GM12878 (cell line): ENCODE measurements around the gene RBM26. TPM values are rescaled to one million over a fixed set of nuclear protein-coding genes. Genes with fewer than 3 reads are reported as not detected.

ENCODE experiments used
- ATAC-seq: fragments of 200-7000 bp; cut with Tn5 transposase; 3 replicates; pipeline ENCODE4 v1.9.1; 2020; ENCODE audit warnings: mild to moderate bottlenecking, moderate library complexity
- BruUV-seq: library from RNA; stranded (reverse); fragments of 400-500 nt; replicated peaks from 2 replicates; lab custom pipeline; 2021; lab: Mats Ljungman, UMichigan
- CTCF ChIA-PET: fragments of 300-600 bp; sonication (Branson Sonifier 250); formaldehyde crosslinking; extraction: SDS; loops from one replicate; lab custom pipeline; 2021; ENCODE audit warnings: inconsistent platforms; lab: Yijun Ruan, JAX
- POLR2A ChIA-PET: fragments of 350-600 bp; formaldehyde crosslinking; extraction: SDS; loops from one replicate; lab custom pipeline; 2021; ENCODE audit warnings: inconsistent platforms; lab: Charles Lee
- RAD21 ChIA-PET: fragments of 300-600 bp; sonication (Branson Sonifier 250); formaldehyde crosslinking; loops from one replicate; lab custom pipeline; 2023; ENCODE audit warnings: antibody characterized with exemption; ENCODE audit not compliant: unreplicated experiment; lab: Charles Lee
- SMC1A ChIA-PET: fragments of 300-600 bp; sonication (Branson Sonifier 250); formaldehyde crosslinking; loops from one replicate; lab custom pipeline; 2023; ENCODE audit not compliant: unreplicated experiment, uncharacterized antibody; lab: Charles Lee
- DNase-seq: peaks from one replicate; pipeline ENCODE4 v3.0.0-alpha.2; 2011; ENCODE audit warnings: low read depth, low spot score
- FAIRE-seq: peaks from 3 replicates; lab custom pipeline; 2011; peaks lifted over from hg19 to GRCh38; lab: Jason Lieb, UNC
- H2AFZ ChIP-seq: 2 replicates; pipeline ENCODE4 v1.6.0; 2011; ENCODE audit warnings: low read depth, low read length, control low read depth; ENCODE audit not compliant: control insufficient read depth
- H3K27ac ChIP-seq: 2 replicates; pipeline ENCODE4 v1.5.1; 2011; ENCODE audit warnings: control low read depth; ENCODE audit not compliant: control insufficient read depth, insufficient read depth
- H3K27me3 ChIP-seq, 2 experiments: replicated peaks in 1 of 2; 2 replicates each; pipeline versions ENCODE4 v1.6.0 to v1.6.1; 2011; ENCODE audit warnings: low read length in 1 of 2; ENCODE audit not compliant: control insufficient read depth in 2 of 2, insufficient read depth in 2 of 2
- H3K36me3 ChIP-seq, 2 experiments: 2 replicates each; pipeline ENCODE4 v1.5.1; 2011; ENCODE audit warnings: low read length in 1 of 2; ENCODE audit not compliant: control insufficient read depth in 2 of 2, insufficient read depth in 2 of 2
- H3K4me1 ChIP-seq: 2 replicates; pipeline ENCODE4 v1.6.1; 2011; ENCODE audit warnings: mild to moderate bottlenecking, low read length, moderate library complexity, mixed read lengths; ENCODE audit not compliant: control insufficient read depth, insufficient read depth
- H3K4me2 ChIP-seq: 2 replicates; pipeline ENCODE4 v1.6.0; 2011; ENCODE audit warnings: control low read depth; ENCODE audit not compliant: control insufficient read depth, insufficient read depth
- H3K4me3 ChIP-seq: fragments of 200-600 bp; sonication (generic); 2 replicates; pipeline ENCODE4 v1.5.1; 2016
- H3K79me2 ChIP-seq: 2 replicates; pipeline ENCODE4 v1.6.0; 2011; ENCODE audit warnings: low read length; ENCODE audit not compliant: control insufficient read depth, insufficient read depth
- H3K9ac ChIP-seq: 2 replicates; pipeline ENCODE4 v1.8.0; 2011; ENCODE audit warnings: low read length, control low read depth, mixed read lengths; ENCODE audit not compliant: control insufficient read depth, insufficient read depth
- H3K9me3 ChIP-seq: replicated peaks from 3 replicates; pipeline ENCODE4 v1.5.1; 2011; ENCODE audit warnings: mild to moderate bottlenecking, low read length; ENCODE audit not compliant: control insufficient read depth, insufficient read depth
- H4K20me1 ChIP-seq: 2 replicates; pipeline ENCODE4 v1.6.0; 2011; ENCODE audit not compliant: control insufficient read depth, insufficient read depth
- EED ChIP-seq: sonication (generic); IDR thresholded peaks from 2 replicates; pipeline ENCODE4 v1.6.1; 2016; ENCODE audit warnings: antibody characterized with exemption, low read depth
- GABPA ChIP-seq: IDR thresholded peaks from 2 replicates; pipeline ENCODE4 v1.6.1; 2014; ENCODE audit warnings: antibody characterized with exemption, low read depth, mild to moderate bottlenecking, inconsistent platforms
- JUND ChIP-seq: IDR thresholded peaks from 2 replicates; pipeline ENCODE4 v1.6.1; 2012; ENCODE audit warnings: low read depth, mild to moderate bottlenecking, low read length, improper control_type of control experiment, moderate library complexity
- MYB ChIP-seq: fragments of 150-350 bp; IDR thresholded peaks from 2 replicates; pipeline ENCODE4 v1.6.1; 2014; ENCODE audit warnings: mild to moderate bottlenecking, low read depth, low read length, borderline replicate concordance
- NFYA ChIP-seq: IDR thresholded peaks from 2 replicates; pipeline ENCODE4 v1.6.1; 2011; ENCODE audit warnings: low read depth, mild to moderate bottlenecking, low read length, improper control_type of control experiment, borderline replicate concordance
- PML ChIP-seq: IDR thresholded peaks from 2 replicates; pipeline ENCODE4 v1.6.1; 2012; ENCODE audit warnings: low read length, inconsistent platforms
- TARDBP ChIP-seq: IDR thresholded peaks from 2 replicates; pipeline ENCODE4 v1.6.1; 2016; ENCODE audit warnings: borderline replicate concordance
- TBL1XR1 ChIP-seq: IDR thresholded peaks from 2 replicates; pipeline ENCODE4 v1.6.1; 2012; ENCODE audit warnings: low read depth, low read length, improper control_type of control experiment
- ZNF207 ChIP-seq: fragments of 450-650 bp; IDR thresholded peaks from 2 replicates; pipeline ENCODE4 v1.6.1; 2014; ENCODE audit warnings: antibody characterized with exemption, mild to moderate bottlenecking, borderline replicate concordance
- WGBS: methylation state at CpG from one replicate; pipeline ENCODE4 v1.1.6; 2016; ENCODE audit warnings: low lambda C conversion rate; ENCODE audit not compliant: insufficient replicate concordance, insufficient coverage; ENCODE audit errors: missing lambda C conversion rate; 5-methylcytosine and 5-hydroxymethylcytosine counted together
- in situ Hi-C: fragments of 300-500 bp; cut with MboI; formaldehyde crosslinking; loops from 9 replicates; pipeline ENCODE4 v1.14.3; 2018; ENCODE audit warnings: mixed read lengths
- intact Hi-C: fragments of 100-400 bp; cut with micrococcal nuclease; formaldehyde crosslinking; loops from one replicate; pipeline ENCODE4 v1.14.2; 2022; ENCODE audit not compliant: unreplicated experiment
- polyA plus RNA-seq, 11 experiments: library from polyadenylated mRNA; depleted of rRNA in 4 of 11; unstranded in 6 of 11; stranded (reverse) in 5 of 11; fragments of >200 nt; fragmentation: Nextera tagmentation in 4 of 11; fragmentation: Illumina TruSeq in 1 of 11; extraction: Ambion mirVana in 4 of 11; extraction: Trizol in 1 of 11; gene quantifications; 1 replicate in 1 of 11; 2 replicates in 10 of 11; pipeline versions ENCODE4 v1.2.1 to v1.2.3, GENCODE V29; 2011 to 2016; ENCODE audit warnings: inconsistent platforms in 2 of 11, missing spikeins in 2 of 11, low read depth in 1 of 11
- total RNA-seq, 4 experiments: library from RNA; depleted of rRNA in 3 of 4; stranded (reverse); fragments of >200 nt in 3 of 4; fragmentation: Illumina TruSeq in 1 of 4; extraction: Trizol in 1 of 4; gene quantifications; 2 replicates each; pipeline versions ENCODE4 v1.2.1 to v1.2.3, GENCODE V29; 2013 to 2021
- TF ChIP-seq, protein P1 (sequence below): IDR thresholded peaks from 2 replicates; pipeline ENCODE4 v1.6.1; 2012; ENCODE audit warnings: mild to moderate bottlenecking, low read depth, low read length
- TF ChIP-seq, protein P2 (sequence below): IDR thresholded peaks from 2 replicates; pipeline ENCODE4 v1.6.1; 2011; ENCODE audit warnings: borderline replicate concordance, low read depth, mild to moderate bottlenecking, moderate library complexity, mixed read lengths, low read length; ENCODE audit not compliant: insufficient read depth; ENCODE audit errors: extremely low read length

Gene RBM26
- total and polyA plus RNA-seq, 10 of the 15 experiments (the other 5 are each of a cell fraction or from before 2014, with no cell fraction given), result 17.6 to 71.3 (median 38.9) TPM

DNA sequence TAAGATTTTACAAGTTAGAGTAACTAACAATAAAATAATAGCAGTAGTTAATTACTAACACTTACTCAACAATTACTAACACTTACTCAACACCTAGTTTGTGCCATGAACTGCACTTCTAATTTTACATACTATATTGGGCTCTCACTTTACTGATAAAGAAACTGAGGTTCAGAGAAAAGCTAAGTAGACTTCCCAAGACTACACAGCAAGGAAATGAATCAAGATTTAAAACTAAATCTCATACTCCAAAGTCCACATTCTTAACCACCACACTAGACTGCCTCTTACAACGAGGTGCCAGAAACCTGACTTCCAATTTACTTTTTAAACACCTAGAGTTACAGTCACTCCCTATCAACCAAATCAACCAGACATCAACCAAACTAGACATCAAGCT, 25.1 kb downstream of the RBM26 start:
- POLR2A ChIA-PET, result interaction anchor here (0.8 to 1.3 kb wide), 3 partner anchors 9 to 18 kb away, joined by 3 read pairs; no protein-coding TSS in a partner anchor
- no peak for FAIRE-seq

DNA sequence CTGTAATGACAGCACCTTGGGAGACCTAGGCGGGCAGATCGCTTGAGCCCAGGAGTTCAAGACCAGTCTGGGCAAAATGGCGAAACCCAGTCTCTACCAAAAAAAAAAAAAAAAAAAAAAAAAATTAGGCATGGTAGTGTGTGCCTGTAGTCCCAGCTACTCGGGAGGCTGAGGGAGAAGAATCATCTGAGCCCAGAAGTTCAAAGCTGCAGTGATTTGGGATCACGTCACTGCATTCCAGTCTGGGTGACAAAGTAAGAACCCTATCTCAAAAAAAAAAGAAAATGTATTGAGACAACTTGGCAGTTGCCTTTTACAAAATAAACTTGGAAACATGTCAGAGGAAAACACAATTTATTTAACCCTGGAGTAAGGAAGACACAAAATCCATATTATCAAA, 26.8 kb downstream of the RBM26 start:
- Histone ChIP-seq H3K9ac (no peak overlapping the region), H3K4me1 (peaks cover 19% of the 10 kb centered on the region), H3K4me2 (no peak overlapping the region), H2AFZ (no peak overlapping the region), H3K27ac (no peak overlapping the region), H3K36me3 (peaks cover 6 to 7% of the 10 kb centered on the region in 2 experiments), H3K79me2 (peaks cover 57% of the 10 kb centered on the region), H4K20me1 (no peaks in the 10 kb centered on the region), H3K9me3 (peaks cover 2% of the 10 kb centered on the region; the same call in 2 of the 3 replicates), H3K4me3 (no peak overlapping the region), H3K27me3 (no peaks in the 10 kb centered on the region)
- 94% methylated on average over 5 of the region's 5 CpGs for WGBS
- intact Hi-C loops (no loop called here), in situ Hi-C loops (loop anchor here (25.0 kb wide), 1 partner anchor 1667 kb away; no protein-coding TSS in a partner anchor)
- RAD21 ChIA-PET, result no interaction called here
- no peak for FAIRE-seq
- POLR2A ChIA-PET, result interaction anchor here (1.0 kb wide), 1 partner anchor 24 kb away, joined by 5 read pairs; no protein-coding TSS in a partner anchor
- TF ChIP-seq EED, result no peak
- TF ChIP-seq, protein P1, sequence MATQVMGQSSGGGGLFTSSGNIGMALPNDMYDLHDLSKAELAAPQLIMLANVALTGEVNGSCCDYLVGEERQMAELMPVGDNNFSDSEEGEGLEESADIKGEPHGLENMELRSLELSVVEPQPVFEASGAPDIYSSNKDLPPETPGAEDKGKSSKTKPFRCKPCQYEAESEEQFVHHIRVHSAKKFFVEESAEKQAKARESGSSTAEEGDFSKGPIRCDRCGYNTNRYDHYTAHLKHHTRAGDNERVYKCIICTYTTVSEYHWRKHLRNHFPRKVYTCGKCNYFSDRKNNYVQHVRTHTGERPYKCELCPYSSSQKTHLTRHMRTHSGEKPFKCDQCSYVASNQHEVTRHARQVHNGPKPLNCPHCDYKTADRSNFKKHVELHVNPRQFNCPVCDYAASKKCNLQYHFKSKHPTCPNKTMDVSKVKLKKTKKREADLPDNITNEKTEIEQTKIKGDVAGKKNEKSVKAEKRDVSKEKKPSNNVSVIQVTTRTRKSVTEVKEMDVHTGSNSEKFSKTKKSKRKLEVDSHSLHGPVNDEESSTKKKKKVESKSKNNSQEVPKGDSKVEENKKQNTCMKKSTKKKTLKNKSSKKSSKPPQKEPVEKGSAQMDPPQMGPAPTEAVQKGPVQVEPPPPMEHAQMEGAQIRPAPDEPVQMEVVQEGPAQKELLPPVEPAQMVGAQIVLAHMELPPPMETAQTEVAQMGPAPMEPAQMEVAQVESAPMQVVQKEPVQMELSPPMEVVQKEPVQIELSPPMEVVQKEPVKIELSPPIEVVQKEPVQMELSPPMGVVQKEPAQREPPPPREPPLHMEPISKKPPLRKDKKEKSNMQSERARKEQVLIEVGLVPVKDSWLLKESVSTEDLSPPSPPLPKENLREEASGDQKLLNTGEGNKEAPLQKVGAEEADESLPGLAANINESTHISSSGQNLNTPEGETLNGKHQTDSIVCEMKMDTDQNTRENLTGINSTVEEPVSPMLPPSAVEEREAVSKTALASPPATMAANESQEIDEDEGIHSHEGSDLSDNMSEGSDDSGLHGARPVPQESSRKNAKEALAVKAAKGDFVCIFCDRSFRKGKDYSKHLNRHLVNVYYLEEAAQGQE, result no peak
- TF ChIP-seq NFYA, result no peak
- TF ChIP-seq GABPA, result no peak
- no peak for TF ChIP-seq MYB
- TF ChIP-seq TBL1XR1, result no peak
- no peak for TF ChIP-seq ZNF207
- no peak for TF ChIP-seq JUND
- TF ChIP-seq, protein P2, sequence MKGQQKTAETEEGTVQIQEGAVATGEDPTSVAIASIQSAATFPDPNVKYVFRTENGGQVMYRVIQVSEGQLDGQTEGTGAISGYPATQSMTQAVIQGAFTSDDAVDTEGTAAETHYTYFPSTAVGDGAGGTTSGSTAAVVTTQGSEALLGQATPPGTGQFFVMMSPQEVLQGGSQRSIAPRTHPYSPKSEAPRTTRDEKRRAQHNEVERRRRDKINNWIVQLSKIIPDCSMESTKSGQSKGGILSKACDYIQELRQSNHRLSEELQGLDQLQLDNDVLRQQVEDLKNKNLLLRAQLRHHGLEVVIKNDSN, result no peak
- no peak for ATAC-seq
- SMC1A ChIA-PET, result interaction anchor here (0.7 to 2.2 kb wide), 5 partner anchors 9 to 39 kb away, joined by 3 to 10 read pairs (median 4); no protein-coding TSS in a partner anchor
- no peak for DNase-seq
- CTCF ChIA-PET, result interaction anchor here (4.1 kb wide), 1 partner anchor 13 kb away, joined by 48 read pairs; no protein-coding TSS in a partner anchor
- BruUV-seq, result no TSS peak

More for the DNA sequence above, 25.1 kb downstream of the RBM26 start:
- Histone ChIP-seq H3K4me1 (peaks cover 28% of the 10 kb centered on the region), H3K36me3 (peaks cover 7 to 8% of the 10 kb centered on the region in 2 experiments), H3K79me2 (peaks cover 70% of the 10 kb centered on the region), H3K9ac (no peak overlapping the region), H3K27ac (no peak overlapping the region), H4K20me1 (no peaks in the 10 kb centered on the region), H3K4me2 (no peak overlapping the region), H2AFZ (no peak overlapping the region), H3K9me3 (peaks cover 2% of the 10 kb centered on the region; the same call in 2 of the 3 replicates), H3K4me3 (no peak overlapping the region), H3K27me3 (no peaks in the 10 kb centered on the region)
- no peak for ATAC-seq
- in situ Hi-C loops, result loop anchor here (25.0 kb wide), 1 partner anchor 1669 kb away; no protein-coding TSS in a partner anchor
- no peak for DNase-seq
- CTCF ChIA-PET, result interaction anchor here (0.9 to 4.1 kb wide), 5 partner anchors 12 to 1140 kb away, joined by 3 to 48 read pairs (median 5); no protein-coding TSS in a partner anchor
- SMC1A ChIA-PET, result interaction anchor here (0.8 to 2.6 kb wide), 11 partner anchors 11 to 160 kb away, joined by 3 to 16 read pairs (median 4); no protein-coding TSS in a partner anchor
- RAD21 ChIA-PET, result interaction anchor here (0.6 to 1.9 kb wide), 10 partner anchors 10 to 193 kb away, joined by 3 to 8 read pairs (median 3); no protein-coding TSS in a partner anchor
- BruUV-seq, result no TSS peak
- WGBS, result 0% methylated on average over 1 of the region's 1 CpG
- no peak for TF ChIP-seq TARDBP
- TF ChIP-seq PML, result no peak
- intact Hi-C loops, result no loop called here
